A673 (cell line): ENCODE measurements around the gene HIGD2A. TPM values are rescaled to one million over a fixed set of nuclear protein-coding genes. Genes with fewer than 3 reads are reported as not detected.

Experiments
- BruUV-seq: library from RNA; stranded (reverse); fragments of 400-500 nt; replicated peaks from 2 replicates; lab custom pipeline; 2021; lab: Mats Ljungman, UMichigan
- CTCF ChIA-PET: fragments of 300-600 bp; sonication (Branson Sonifier 250); formaldehyde crosslinking; loops from one replicate; lab custom pipeline; 2022; ENCODE audit warnings: antibody characterized with exemption; lab: Charles Lee
- POLR2A ChIA-PET: fragments of 300-600 bp; sonication (Branson Sonifier 250); formaldehyde crosslinking; loops from one replicate; lab custom pipeline; 2022; ENCODE audit warnings: antibody characterized with exemption; ENCODE audit not compliant: low non-redundant PET; lab: Charles Lee
- DNase-seq: peaks from one replicate; pipeline ENCODE4 v3.0.0-alpha.2; 2015; ENCODE audit warnings: low spot score
- H3K27ac ChIP-seq: fragments of 200-600 bp; sonication (generic); 2 replicates; pipeline ENCODE4 v1.5.1; 2016; ENCODE audit warnings: mixed run types, low read depth, mild to moderate bottlenecking, mixed read lengths, antibody characterized with exemption, low read length; ENCODE audit not compliant: poor library complexity, severe bottlenecking
- H3K27me3 ChIP-seq: fragments of 200-600 bp; sonication (generic); replicated peaks from 2 replicates; pipeline ENCODE4 v1.6.1; 2017; ENCODE audit warnings: mixed run types, low read depth, mild to moderate bottlenecking, mixed read lengths, antibody characterized with exemption, low read length; ENCODE audit not compliant: insufficient read depth, poor library complexity
- H3K36me3 ChIP-seq: fragments of 200-600 bp; sonication (generic); 2 replicates; pipeline ENCODE4 v1.6.1; 2016; ENCODE audit warnings: mixed run types, mild to moderate bottlenecking, mixed read lengths, antibody characterized with exemption, low read length; ENCODE audit not compliant: insufficient read depth, poor library complexity, severe bottlenecking
- H3K4me1 ChIP-seq: fragments of 200-600 bp; sonication (generic); 2 replicates; pipeline ENCODE4 v1.6.1; 2017; ENCODE audit warnings: mixed run types, mild to moderate bottlenecking, mixed read lengths, antibody characterized with exemption, low read length; ENCODE audit not compliant: insufficient read depth, poor library complexity, severe bottlenecking
- H3K4me3 ChIP-seq: fragments of 200-600 bp; sonication (generic); 2 replicates; pipeline ENCODE4 v1.5.1; 2016; ENCODE audit warnings: low read depth, mixed run types, mild to moderate bottlenecking, mixed read lengths, low read length; ENCODE audit not compliant: poor library complexity, severe bottlenecking
- H3K9me3 ChIP-seq: fragments of 200-600 bp; sonication (generic); 2 replicates; pipeline ENCODE4 v1.6.1; 2016; ENCODE audit warnings: mixed run types, low read depth, mild to moderate bottlenecking, mixed read lengths, antibody characterized with exemption, low read length; ENCODE audit not compliant: poor library complexity, severe bottlenecking
- EZH2 ChIP-seq: fragments of 200-600 bp; sonication (generic); IDR thresholded peaks from 2 replicates; pipeline ENCODE4 v1.6.1; 2017; ENCODE audit warnings: borderline replicate concordance, low read depth, mild to moderate bottlenecking, mixed read lengths, antibody characterized with exemption, low read length; ENCODE audit not compliant: poor library complexity, severe bottlenecking
- intact Hi-C: fragments of 100-400 bp; cut with micrococcal nuclease; formaldehyde crosslinking; loops from one replicate; pipeline ENCODE4 v1.10.0; 2022; ENCODE audit not compliant: unreplicated experiment
- total RNA-seq: library from RNA; stranded (reverse); gene quantifications from 2 replicates; pipeline ENCODE4 v1.2.3, GENCODE V29; 2021
- TF ChIP-seq, protein P1 (sequence below): fragments of 300-800, 200-600 bp; sonication (generic); conservative IDR thresholded peaks from 2 replicates; pipeline ENCODE4 v1.5.1; 2017; ENCODE audit warnings: low read depth, mild to moderate bottlenecking, antibody characterized with exemption, low read length, moderate library complexity, mixed read lengths

HIGD2A gene
- total RNA-seq, 1 experiment from 2014 or later, result 81.7 TPM

DNA sequence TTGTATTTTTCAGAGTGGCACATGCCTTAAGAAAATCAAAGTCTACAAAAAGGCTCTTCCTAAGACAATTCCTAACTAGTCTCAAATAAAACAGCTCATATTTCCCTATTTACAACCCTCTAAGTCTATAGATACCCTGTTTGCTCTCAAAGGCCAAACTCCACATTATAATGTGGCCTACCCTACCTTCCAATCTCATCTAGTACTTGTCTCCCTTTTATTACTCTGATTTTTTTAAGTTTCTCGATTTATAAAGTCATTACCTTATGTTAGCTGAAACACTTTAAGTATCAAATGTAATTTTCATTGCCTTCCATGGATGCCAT, 46.4 kb upstream of the HIGD2A start:
- peaks cover 30% of the 10 kb centered on the region for H3K36me3 ChIP-seq
- intact Hi-C loops, result no loop called here
- BruUV-seq, result no TSS peak

DNA sequence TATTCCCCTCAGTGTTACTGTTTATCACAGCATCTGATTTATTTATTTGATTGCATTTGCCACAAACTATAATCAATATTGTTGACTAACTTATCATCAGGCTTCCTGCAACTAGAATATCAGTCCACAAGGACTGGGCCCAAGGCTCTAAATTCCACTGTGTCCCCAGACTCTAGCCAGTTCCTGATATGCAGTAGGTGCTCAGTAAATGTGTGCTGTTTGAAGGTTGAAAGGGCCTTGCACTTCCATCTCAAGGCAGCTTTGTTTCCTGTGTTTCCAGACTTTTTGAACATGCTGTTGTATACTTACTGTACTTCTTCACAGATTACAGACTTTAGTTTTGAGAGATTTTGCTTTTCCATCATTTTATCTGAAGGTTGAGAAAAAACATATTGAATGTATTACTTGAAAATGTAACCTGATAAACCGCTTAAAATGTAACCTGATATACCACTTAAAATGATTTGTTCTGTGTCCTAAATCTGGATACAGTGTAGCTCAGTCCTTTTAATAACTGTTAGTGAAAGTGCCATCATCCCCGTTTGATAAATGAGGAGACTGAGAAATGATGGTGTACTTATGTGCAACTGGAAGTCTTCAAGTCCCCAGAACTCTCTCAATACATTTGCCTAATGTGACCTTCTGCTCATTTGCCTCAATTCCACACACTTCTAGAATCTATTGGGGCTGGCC, 45.6 kb upstream of the HIGD2A start:
- Histone ChIP-seq H3K27me3 (no peaks in the 10 kb centered on the region), H3K4me3 (no peak overlapping the region), H3K27ac (no peak overlapping the region), H3K36me3 (peaks cover 32% of the 10 kb centered on the region), H3K4me1 (no peaks in the 10 kb centered on the region), H3K9me3 (no peaks in the 10 kb centered on the region)
- BruUV-seq, result no TSS peak
- TF ChIP-seq, protein P1, sequence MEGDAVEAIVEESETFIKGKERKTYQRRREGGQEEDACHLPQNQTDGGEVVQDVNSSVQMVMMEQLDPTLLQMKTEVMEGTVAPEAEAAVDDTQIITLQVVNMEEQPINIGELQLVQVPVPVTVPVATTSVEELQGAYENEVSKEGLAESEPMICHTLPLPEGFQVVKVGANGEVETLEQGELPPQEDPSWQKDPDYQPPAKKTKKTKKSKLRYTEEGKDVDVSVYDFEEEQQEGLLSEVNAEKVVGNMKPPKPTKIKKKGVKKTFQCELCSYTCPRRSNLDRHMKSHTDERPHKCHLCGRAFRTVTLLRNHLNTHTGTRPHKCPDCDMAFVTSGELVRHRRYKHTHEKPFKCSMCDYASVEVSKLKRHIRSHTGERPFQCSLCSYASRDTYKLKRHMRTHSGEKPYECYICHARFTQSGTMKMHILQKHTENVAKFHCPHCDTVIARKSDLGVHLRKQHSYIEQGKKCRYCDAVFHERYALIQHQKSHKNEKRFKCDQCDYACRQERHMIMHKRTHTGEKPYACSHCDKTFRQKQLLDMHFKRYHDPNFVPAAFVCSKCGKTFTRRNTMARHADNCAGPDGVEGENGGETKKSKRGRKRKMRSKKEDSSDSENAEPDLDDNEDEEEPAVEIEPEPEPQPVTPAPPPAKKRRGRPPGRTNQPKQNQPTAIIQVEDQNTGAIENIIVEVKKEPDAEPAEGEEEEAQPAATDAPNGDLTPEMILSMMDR, result no peak
- TF ChIP-seq EZH2, result no peak
- ChIA-PET POLR2A (interaction anchor here (0.6 kb wide), 1 partner anchor 25 kb away, joined by 11 read pairs; no protein-coding TSS in a partner anchor), CTCF (no interaction called here)
- intact Hi-C loops, result no loop called here
- DNase-seq, result no peak

More for the DNA sequence above, 46.4 kb upstream of the HIGD2A start:
- no peaks in the 10 kb centered on the region for H3K9me3 ChIP-seq
- ChIA-PET CTCF (no interaction called here), POLR2A (no interaction called here)
- no peak for DNase-seq
- no peak overlapping the region for H3K27ac ChIP-seq
- H3K4me3 ChIP-seq, result no peak overlapping the region
- no peaks in the 10 kb centered on the region for H3K27me3 ChIP-seq
- TF ChIP-seq EZH2, result no peak
- no peaks in the 10 kb centered on the region for H3K4me1 ChIP-seq

DNA sequence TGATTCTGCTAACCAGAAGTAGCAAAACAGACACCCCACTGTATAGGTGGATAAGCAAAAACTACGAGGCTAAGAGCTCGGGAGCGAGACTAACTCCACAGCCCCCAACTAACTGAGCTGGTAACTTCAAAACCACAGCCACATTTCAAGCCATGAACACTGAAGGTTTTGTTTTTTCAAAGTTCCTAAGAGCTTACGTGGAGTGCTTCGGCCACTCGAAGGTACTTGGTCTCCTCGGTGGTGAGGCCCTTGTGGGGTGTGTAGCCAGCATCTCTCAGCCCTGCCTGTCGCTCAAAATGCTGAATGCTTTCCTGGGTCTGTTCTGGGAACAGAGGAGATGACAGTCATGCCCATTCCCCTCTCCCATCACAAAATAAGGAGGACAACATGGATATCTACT, 38.1 kb upstream of the HIGD2A start:
- peaks cover 71% of the 10 kb centered on the region for H3K36me3 ChIP-seq

More for the DNA sequence above, 38.1 kb upstream of the HIGD2A start:
- no peak for DNase-seq
- no peaks in the 10 kb centered on the region for H3K4me1 ChIP-seq
- TF ChIP-seq, protein P1, result no peak
- no peak for TF ChIP-seq EZH2
- ChIA-PET CTCF (no interaction called here), POLR2A (no interaction called here)
- no peak overlapping the region for H3K4me3 ChIP-seq
- intact Hi-C loops, result no loop called here
- H3K9me3 ChIP-seq, result no peaks in the 10 kb centered on the region
- no TSS peak for BruUV-seq
- no peaks in the 10 kb centered on the region for H3K27me3 ChIP-seq
- no peak overlapping the region for H3K27ac ChIP-seq
